Caco-2 (cell line): ENCODE measurements around the gene MT1HL1. TPM values are rescaled to one million over a fixed set of nuclear protein-coding genes. Genes with fewer than 3 reads are reported as not detected.
"Not testable (repeated sequence)": the region's sequence is repeated elsewhere in the genome, so short reads cannot be mapped to it uniquely, and the experiment has no call there.

ENCODE experiments used
- BruUV-seq: library from RNA; stranded (reverse); fragments of 400-500 nt; replicated peaks from 2 replicates; lab custom pipeline; 2021; lab: Mats Ljungman, UMichigan
- CTCF ChIA-PET: fragments of 300-600 bp; sonication (Branson Sonifier 250); formaldehyde crosslinking; loops from one replicate; lab custom pipeline; 2022; ENCODE audit warnings: antibody characterized with exemption; lab: Charles Lee
- POLR2A ChIA-PET: fragments of 300-600 bp; sonication (Branson Sonifier 250); formaldehyde crosslinking; loops from one replicate; lab custom pipeline; 2022; ENCODE audit warnings: antibody characterized with exemption; lab: Charles Lee
- DNase-seq, 2 experiments: peaks; one replicate each; pipeline versions ENCODE4 v3.0.0 to v3.0.0-alpha.2; 2020 to 2022
- H3K27me3 ChIP-seq: replicated peaks from 2 replicates; pipeline ENCODE4 v1.6.0; 2011; ENCODE audit warnings: low read length; ENCODE audit not compliant: control insufficient read depth, insufficient read depth
- H3K36me3 ChIP-seq: 2 replicates; pipeline ENCODE4 v1.5.1; 2011; ENCODE audit warnings: low read length; ENCODE audit not compliant: control insufficient read depth, insufficient read depth
- H3K4me1 ChIP-seq: fragments of 250-450 bp; sonication (Bioruptor Pico); 2 replicates; pipeline ENCODE4 v1.5.1; 2020; ENCODE audit warnings: mild to moderate bottlenecking
- H3K4me3 ChIP-seq: 2 replicates; pipeline ENCODE4 v1.5.1; 2011; ENCODE audit warnings: low read depth, mild to moderate bottlenecking, control low read depth, low read length
- H3K9me3 ChIP-seq: fragments of 250-450 bp; sonication (Bioruptor Pico); 2 replicates; pipeline ENCODE4 v1.5.1; 2020; ENCODE audit warnings: mild to moderate bottlenecking, moderate library complexity
- H3K27ac Mint-ChIP-seq: one replicate; pipeline ENCODE4 v1.8.0; 2022; ENCODE audit warnings: mixed read lengths; ENCODE audit not compliant: unreplicated experiment
- H3K27me3 Mint-ChIP-seq: one replicate; pipeline ENCODE4 v1.8.0; 2022; ENCODE audit warnings: mixed read lengths; ENCODE audit not compliant: insufficient read depth, unreplicated experiment
- H3K36me3 Mint-ChIP-seq: one replicate; pipeline ENCODE4 v1.8.0; 2022; ENCODE audit warnings: mild to moderate bottlenecking, mixed read lengths; ENCODE audit not compliant: insufficient read depth, unreplicated experiment
- H3K4me1 Mint-ChIP-seq: one replicate; pipeline ENCODE4 v1.8.0; 2022; ENCODE audit warnings: low read depth, mixed read lengths; ENCODE audit not compliant: unreplicated experiment
- H3K4me3 Mint-ChIP-seq: one replicate; pipeline ENCODE4 v1.8.0; 2022; ENCODE audit warnings: mild to moderate bottlenecking, moderate library complexity, mixed read lengths; ENCODE audit not compliant: unreplicated experiment
- H3K9me3 Mint-ChIP-seq: one replicate; pipeline ENCODE4 v1.8.0; 2022; ENCODE audit warnings: mixed read lengths; ENCODE audit not compliant: unreplicated experiment
- intact Hi-C: fragments of 100-400 bp; cut with micrococcal nuclease; formaldehyde crosslinking; loops from one replicate; pipeline ENCODE4 v1.10.0; 2022; ENCODE audit not compliant: unreplicated experiment
- total RNA-seq: library from RNA; stranded (reverse); gene quantifications from 2 replicates; pipeline ENCODE4 v1.2.3, GENCODE V29; 2022
- TF ChIP-seq, protein P1 (sequence below), 2 experiments: fragments of 200-600 bp in 1 of 2; IDR thresholded peaks; 1 replicate in 1 of 2; 2 replicates in 1 of 2; pipeline versions ENCODE4 v1.5.1 to v1.8.0; 2011 to 2022; ENCODE audit warnings: antibody characterized with exemption in 1 of 2, control low read depth in 1 of 2, inconsistent platforms in 1 of 2, low read depth in 1 of 2, low read length in 1 of 2, mild to moderate bottlenecking in 1 of 2, moderate library complexity in 1 of 2; ENCODE audit not compliant: insufficient read depth in 1 of 2, severe bottlenecking in 1 of 2, unreplicated experiment in 1 of 2

MT1HL1 gene
- total RNA-seq, 1 experiment from 2014 or later, result not detected

DNA sequence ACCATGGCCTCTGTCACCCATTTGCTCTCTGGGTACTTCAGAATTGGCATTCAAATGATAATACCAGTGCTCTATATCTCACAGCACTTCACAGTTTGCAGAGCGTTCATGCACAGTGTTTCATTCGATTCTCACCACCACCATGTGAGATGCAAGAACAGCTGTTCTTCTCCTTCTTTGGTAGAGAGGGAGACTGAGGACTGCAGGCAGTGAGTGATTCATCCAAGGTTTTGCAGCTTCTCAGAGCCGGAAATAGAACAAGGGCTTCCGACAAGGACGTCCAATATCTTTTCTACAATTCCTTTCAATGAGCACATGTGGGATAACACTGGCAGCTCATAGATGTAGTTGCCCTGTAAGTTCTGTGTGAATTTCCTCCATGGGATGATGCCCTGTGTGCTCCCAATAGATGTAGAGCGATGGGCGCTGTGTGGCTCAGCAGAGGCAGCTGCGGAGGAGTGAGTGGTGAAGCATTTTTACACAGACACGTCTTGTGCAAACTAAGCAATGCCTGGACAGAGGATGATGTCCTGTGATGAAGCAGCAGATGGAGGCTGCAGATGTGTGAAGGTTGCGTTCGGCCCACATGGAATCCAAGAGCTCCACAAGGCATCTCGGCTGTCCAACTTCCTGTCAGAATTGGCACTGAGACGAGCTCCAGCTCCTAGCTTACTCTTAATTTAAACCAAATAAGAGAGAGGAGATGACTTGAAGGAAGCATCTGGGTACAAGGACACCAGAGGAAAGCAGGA lies 24.9 kb downstream of the MT1HL1 start:
- ChIA-PET CTCF (no interaction called here), POLR2A (no interaction called here)
- TF ChIP-seq, protein P1, sequence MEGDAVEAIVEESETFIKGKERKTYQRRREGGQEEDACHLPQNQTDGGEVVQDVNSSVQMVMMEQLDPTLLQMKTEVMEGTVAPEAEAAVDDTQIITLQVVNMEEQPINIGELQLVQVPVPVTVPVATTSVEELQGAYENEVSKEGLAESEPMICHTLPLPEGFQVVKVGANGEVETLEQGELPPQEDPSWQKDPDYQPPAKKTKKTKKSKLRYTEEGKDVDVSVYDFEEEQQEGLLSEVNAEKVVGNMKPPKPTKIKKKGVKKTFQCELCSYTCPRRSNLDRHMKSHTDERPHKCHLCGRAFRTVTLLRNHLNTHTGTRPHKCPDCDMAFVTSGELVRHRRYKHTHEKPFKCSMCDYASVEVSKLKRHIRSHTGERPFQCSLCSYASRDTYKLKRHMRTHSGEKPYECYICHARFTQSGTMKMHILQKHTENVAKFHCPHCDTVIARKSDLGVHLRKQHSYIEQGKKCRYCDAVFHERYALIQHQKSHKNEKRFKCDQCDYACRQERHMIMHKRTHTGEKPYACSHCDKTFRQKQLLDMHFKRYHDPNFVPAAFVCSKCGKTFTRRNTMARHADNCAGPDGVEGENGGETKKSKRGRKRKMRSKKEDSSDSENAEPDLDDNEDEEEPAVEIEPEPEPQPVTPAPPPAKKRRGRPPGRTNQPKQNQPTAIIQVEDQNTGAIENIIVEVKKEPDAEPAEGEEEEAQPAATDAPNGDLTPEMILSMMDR (IDR thresholded peaks at IDR 0.05; ENCODE audit: insufficient read depth in 1 of 2, low read depth in 1 of 2, low read length in 1 of 2, severe bottlenecking in 1 of 2, unreplicated experiment in 1 of 2), result no peak
- no peaks in the 10 kb centered on the region for H3K27me3 ChIP-seq
- H3K9me3 Mint-ChIP-seq, result peaks cover 8% of the 10 kb centered on the region
- no peaks in the 10 kb centered on the region for H3K9me3 ChIP-seq
- H3K4me3 ChIP-seq, result no peak overlapping the region
- peaks cover 18% of the 10 kb centered on the region for H3K27me3 Mint-ChIP-seq
- no peaks in the 10 kb centered on the region for H3K4me1 Mint-ChIP-seq
- no peak overlapping the region for H3K27ac Mint-ChIP-seq
- no peaks in the 10 kb centered on the region for H3K36me3 Mint-ChIP-seq
- intact Hi-C loops, result no loop called here
- BruUV-seq, result no TSS peak
- no peaks in the 10 kb centered on the region for H3K4me1 ChIP-seq
- no peaks in the 10 kb centered on the region for H3K36me3 ChIP-seq
- DNase-seq, result no peak
- no peak overlapping the region for H3K4me3 Mint-ChIP-seq

GRCh38 chr1:236978740-236979139 lies 25.5 kb downstream of the MT1HL1 start:
- POLR2A ChIA-PET, result no interaction called here
- H3K27ac Mint-ChIP-seq, result no peak overlapping the region
- H3K9me3 ChIP-seq, result no peaks in the 10 kb centered on the region
- intact Hi-C loops, result no loop called here
- no TSS peak for BruUV-seq
- no peak overlapping the region for H3K4me3 Mint-ChIP-seq
- H3K27me3 Mint-ChIP-seq, result peaks cover 14% of the 10 kb centered on the region
- TF ChIP-seq, protein P1 (IDR thresholded peaks at IDR 0.05; ENCODE audit: insufficient read depth in 1 of 2, low read depth in 1 of 2, low read length in 1 of 2, severe bottlenecking in 1 of 2, unreplicated experiment in 1 of 2), result no peak
- H3K36me3 ChIP-seq, result no peaks in the 10 kb centered on the region
- CTCF ChIA-PET, result no interaction called here
- no peaks in the 10 kb centered on the region for H3K4me1 ChIP-seq
- no peak for DNase-seq
- H3K27me3 ChIP-seq, result no peaks in the 10 kb centered on the region
- no peak overlapping the region for H3K4me3 ChIP-seq
- no peaks in the 10 kb centered on the region for H3K36me3 Mint-ChIP-seq
- no peaks in the 10 kb centered on the region for H3K4me1 Mint-ChIP-seq
- peaks cover 8% of the 10 kb centered on the region for H3K9me3 Mint-ChIP-seq

DNA sequence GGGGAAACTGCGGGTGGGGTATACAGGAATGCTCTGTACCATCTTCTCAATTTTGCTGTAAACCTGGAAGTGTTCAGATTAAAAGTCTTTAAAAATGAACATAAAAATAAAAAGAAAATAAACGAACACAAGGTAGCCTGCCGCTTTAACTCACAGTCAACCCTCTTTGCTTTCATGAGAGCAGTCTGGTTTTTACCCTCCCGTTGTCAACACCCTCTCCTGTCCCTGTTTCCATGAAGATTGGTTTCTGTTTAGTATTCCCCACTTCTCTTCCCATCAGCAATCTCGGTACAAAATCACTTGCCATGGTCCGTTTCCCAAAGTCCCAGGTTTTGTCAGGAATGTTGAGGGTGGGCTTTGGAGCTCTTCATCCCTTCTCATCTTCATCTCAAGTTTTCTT lies 28.8 kb downstream of the MT1HL1 start:
- Histone ChIP-seq H3K9me3 (no peaks in the 10 kb centered on the region), H3K4me1 (no peaks in the 10 kb centered on the region), H3K36me3 (no peaks in the 10 kb centered on the region), H3K4me3 (no peak overlapping the region), H3K27me3 (no peaks in the 10 kb centered on the region)
- Mint-ChIP-seq H3K4me3 (no peak overlapping the region), H3K4me1 (no peaks in the 10 kb centered on the region), H3K27me3 (peaks cover 5% of the 10 kb centered on the region), H3K9me3 (peaks cover 8% of the 10 kb centered on the region), H3K27ac (no peak overlapping the region), H3K36me3 (no peaks in the 10 kb centered on the region)
- no TSS peak for BruUV-seq
- ChIA-PET CTCF (no interaction called here), POLR2A (no interaction called here)
- intact Hi-C loops, result no loop called here
- TF ChIP-seq, protein P1 (IDR thresholded peaks at IDR 0.05; ENCODE audit: insufficient read depth in 1 of 2, low read depth in 1 of 2, low read length in 1 of 2, severe bottlenecking in 1 of 2, unreplicated experiment in 1 of 2), result no peak
- no peak for DNase-seq

GRCh38 chr1:236974025-236974424 lies 30.2 kb downstream of the MT1HL1 start:
- H3K9me3 ChIP-seq, H3K4me1 ChIP-seq, H3K4me3 Mint-ChIP-seq, H3K4me1 Mint-ChIP-seq, intact Hi-C loops, H3K27me3 ChIP-seq, H3K36me3 ChIP-seq, H3K36me3 Mint-ChIP-seq, H3K27me3 Mint-ChIP-seq, H3K27ac Mint-ChIP-seq, CTCF ChIA-PET, POLR2A ChIA-PET, H3K4me3 ChIP-seq, BruUV-seq, H3K9me3 Mint-ChIP-seq: not testable (repeated sequence)
- DNase-seq, result peak in 1 of 2 experiments; percentile 4
